ENCODE data around the gene RNF25. TPM values are rescaled to one million over a fixed set of nuclear protein-coding genes. Genes with fewer than 3 reads are reported as not detected.

RNF25 gene
- polyA plus RNA-seq, 1 donor (not counting 4 experiments of a cell fraction or from before 2014, with no cell fraction given), result 82.5 TPM

DNA sequence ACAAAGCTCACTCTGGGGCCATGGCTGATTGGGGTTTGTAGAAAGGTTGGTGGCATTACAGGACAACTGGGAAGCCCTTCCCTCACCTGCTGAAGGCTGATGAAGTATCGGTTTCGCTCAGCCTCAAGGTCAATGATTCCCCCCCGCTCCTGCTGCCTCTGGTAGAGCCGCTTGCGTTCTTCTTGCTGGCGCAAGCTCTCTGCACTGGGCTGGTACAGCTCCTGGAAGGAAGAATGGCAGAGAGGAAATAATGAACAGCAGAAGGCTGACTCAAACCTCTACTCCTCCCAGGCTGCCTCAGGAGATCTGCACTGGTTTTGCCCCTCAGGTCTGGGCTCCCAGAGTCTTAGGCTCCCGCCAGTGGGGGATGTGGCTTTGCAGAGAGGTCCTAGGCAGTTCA, 7.1 kb downstream of the RNF25 start:
- peaks cover 2% of the 10 kb centered on the region for H4K20me1 ChIP-seq (ENCODE audit: control insufficient read depth, extremely low read depth, insufficient read depth, low read length)
- H3K27ac ChIP-seq (ENCODE audit: control insufficient read depth, insufficient read depth, low read length), result no peak overlapping the region
- H2AFZ ChIP-seq (ENCODE audit: control insufficient read depth, low read length), result no peak overlapping the region
- dilution Hi-C loops (cut with MboI; ENCODE audit: extremely low pct_ligation_motif_present, low sequenced_read_pairs), result no loop called here
- peaks cover 22% of the 10 kb centered on the region for H3K79me2 ChIP-seq (ENCODE audit: control insufficient read depth, insufficient read depth, low read length)
- H3K36me3 ChIP-seq (ENCODE audit: control insufficient read depth in 2 of 2, extremely low read depth in 1 of 2, insufficient read depth in 2 of 2, low read length in 2 of 2), result peaks cover 41 to 52% of the 10 kb centered on the region in 2 experiments
- no peaks in the 10 kb centered on the region for H3K27me3 ChIP-seq (ENCODE audit: control insufficient read depth, extremely low read depth, insufficient read depth, low read length)
- H3K9ac ChIP-seq (ENCODE audit: control insufficient read depth, extremely low read depth, insufficient read depth, low read length), result no peak overlapping the region
- TF ChIP-seq, protein P1, sequence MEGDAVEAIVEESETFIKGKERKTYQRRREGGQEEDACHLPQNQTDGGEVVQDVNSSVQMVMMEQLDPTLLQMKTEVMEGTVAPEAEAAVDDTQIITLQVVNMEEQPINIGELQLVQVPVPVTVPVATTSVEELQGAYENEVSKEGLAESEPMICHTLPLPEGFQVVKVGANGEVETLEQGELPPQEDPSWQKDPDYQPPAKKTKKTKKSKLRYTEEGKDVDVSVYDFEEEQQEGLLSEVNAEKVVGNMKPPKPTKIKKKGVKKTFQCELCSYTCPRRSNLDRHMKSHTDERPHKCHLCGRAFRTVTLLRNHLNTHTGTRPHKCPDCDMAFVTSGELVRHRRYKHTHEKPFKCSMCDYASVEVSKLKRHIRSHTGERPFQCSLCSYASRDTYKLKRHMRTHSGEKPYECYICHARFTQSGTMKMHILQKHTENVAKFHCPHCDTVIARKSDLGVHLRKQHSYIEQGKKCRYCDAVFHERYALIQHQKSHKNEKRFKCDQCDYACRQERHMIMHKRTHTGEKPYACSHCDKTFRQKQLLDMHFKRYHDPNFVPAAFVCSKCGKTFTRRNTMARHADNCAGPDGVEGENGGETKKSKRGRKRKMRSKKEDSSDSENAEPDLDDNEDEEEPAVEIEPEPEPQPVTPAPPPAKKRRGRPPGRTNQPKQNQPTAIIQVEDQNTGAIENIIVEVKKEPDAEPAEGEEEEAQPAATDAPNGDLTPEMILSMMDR (optimal IDR thresholded peaks at IDR 0.05 in 1 of 3, IDR thresholded peaks at IDR 0.05 in 1 of 3, conservative IDR thresholded peaks at IDR 0.05 in 1 of 3; ENCODE audit: extremely low read depth in 1 of 3, insufficient read depth in 2 of 3, low read length in 3 of 3), result no peak
- no peaks in the 10 kb centered on the region for H3K9me3 ChIP-seq (ENCODE audit: control insufficient read depth, low read depth, low read length)
- DNase-seq (ENCODE audit: low read depth, low spot score) (no peak), FAIRE-seq (no peak)
- H3K4me3 ChIP-seq (ENCODE audit: control insufficient read depth in 2 of 3, extremely low read depth in 1 of 3, insufficient read depth in 2 of 3, low read depth in 1 of 3, low read length in 3 of 3), result no peak overlapping the region
- no peak overlapping the region for H3K4me2 ChIP-seq (ENCODE audit: control insufficient read depth, extremely low read depth, insufficient read depth, low read depth, low read length)
- H3K4me1 ChIP-seq (ENCODE audit: control insufficient read depth, extremely low read depth, insufficient read depth, low read length), result peaks cover 8% of the 10 kb centered on the region
- no peaks in the 10 kb centered on the region for H3K9me1 ChIP-seq (ENCODE audit: control insufficient read depth, extremely low read depth, insufficient read depth, low read length)

DNA sequence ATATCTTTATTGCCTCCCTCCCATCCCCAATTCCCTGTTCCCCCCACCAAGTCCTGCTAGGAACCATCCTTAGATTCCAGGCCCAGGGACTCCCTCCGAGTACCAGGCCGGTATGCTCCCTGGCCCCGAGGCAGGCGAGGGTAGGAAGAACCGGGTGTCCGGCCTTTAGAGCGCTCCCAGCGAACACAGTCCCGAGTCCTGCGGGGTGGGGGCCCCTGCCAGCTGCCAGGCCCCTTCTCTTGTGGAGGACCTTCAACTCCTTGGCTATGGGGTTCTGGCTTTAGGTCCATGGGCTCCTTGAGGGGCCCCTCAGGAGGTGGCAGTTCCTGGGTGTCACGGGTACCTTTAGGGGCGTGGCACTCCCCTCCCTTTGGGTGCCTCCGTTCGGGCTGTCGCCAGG, 7.9 kb downstream of the RNF25 start:
- Histone ChIP-seq H4K20me1 (ENCODE audit: control insufficient read depth, extremely low read depth, insufficient read depth, low read length) (peaks cover 2% of the 10 kb centered on the region), H3K27ac (ENCODE audit: control insufficient read depth, insufficient read depth, low read length) (no peak overlapping the region), H3K4me3 (ENCODE audit: control insufficient read depth in 2 of 3, extremely low read depth in 1 of 3, insufficient read depth in 2 of 3, low read depth in 1 of 3, low read length in 3 of 3) (no peak overlapping the region), H3K4me2 (ENCODE audit: control insufficient read depth, extremely low read depth, insufficient read depth, low read depth, low read length) (no peak overlapping the region), H3K9ac (ENCODE audit: control insufficient read depth, extremely low read depth, insufficient read depth, low read length) (no peak overlapping the region), H3K27me3 (ENCODE audit: control insufficient read depth, extremely low read depth, insufficient read depth, low read length) (no peaks in the 10 kb centered on the region), H3K4me1 (ENCODE audit: control insufficient read depth, extremely low read depth, insufficient read depth, low read length) (peaks cover 8% of the 10 kb centered on the region), H3K79me2 (ENCODE audit: control insufficient read depth, insufficient read depth, low read length) (peaks cover 21% of the 10 kb centered on the region), H2AFZ (ENCODE audit: control insufficient read depth, low read length) (no peak overlapping the region), H3K36me3 (ENCODE audit: control insufficient read depth in 2 of 2, extremely low read depth in 1 of 2, insufficient read depth in 2 of 2, low read length in 2 of 2) (peaks cover 41 to 49% of the 10 kb centered on the region in 2 experiments), H3K9me1 (ENCODE audit: control insufficient read depth, extremely low read depth, insufficient read depth, low read length) (no peaks in the 10 kb centered on the region), H3K9me3 (ENCODE audit: control insufficient read depth, low read depth, low read length) (no peaks in the 10 kb centered on the region)
- DNase-seq (ENCODE audit: low read depth, low spot score), result no peak
- TF ChIP-seq, protein P1 (optimal IDR thresholded peaks at IDR 0.05 in 1 of 3, IDR thresholded peaks at IDR 0.05 in 1 of 3, conservative IDR thresholded peaks at IDR 0.05 in 1 of 3; ENCODE audit: extremely low read depth in 1 of 3, insufficient read depth in 2 of 3, low read length in 3 of 3), result no peak
- no peak for TF ChIP-seq EZH2 (IDR thresholded peaks at IDR 0.05; ENCODE audit: low read length)
- no peak for FAIRE-seq
- dilution Hi-C loops (cut with MboI; ENCODE audit: extremely low pct_ligation_motif_present, low sequenced_read_pairs), result no loop called here
